Mononuclear cell (primary cell): ENCODE measurements around the gene DAG1. TPM values are rescaled to one million over a fixed set of nuclear protein-coding genes. Genes with fewer than 3 reads are reported as not detected.

ENCODE experiments used
- H3K27me3 ChIP-seq: 2 replicates; pipeline ENCODE4 v1.6.0; 2011; ENCODE audit warnings: low read length, control low read depth; ENCODE audit not compliant: insufficient read depth
- H3K4me1 ChIP-seq: 2 replicates; pipeline ENCODE4 v1.5.1; 2011; ENCODE audit warnings: mild to moderate bottlenecking, low read length, control low read depth; ENCODE audit not compliant: insufficient read depth
- H3K4me3 ChIP-seq: 2 replicates; pipeline ENCODE4 v1.5.1; 2011; ENCODE audit warnings: mild to moderate bottlenecking, low read length, moderate library complexity
- H3K9me3 ChIP-seq: 2 replicates; pipeline ENCODE4 v1.5.1; 2011; ENCODE audit warnings: low read depth, mild to moderate bottlenecking, control low read depth, low read length
- total RNA-seq: library from RNA; depleted of rRNA; stranded (reverse); fragments of >200 nt; gene quantifications from one replicate; pipeline ENCODE4 v1.2.3, GENCODE V29; 2012

Gene DAG1
- total RNA-seq, 1 donor = 9.4 TPM

- Histone ChIP-seq H3K27me3 (peaks cover 41% of the 10 kb centered on the region), H3K4me3 (no peak overlapping the region), H3K9me3 (no peaks in the 10 kb centered on the region), H3K4me1 (peaks cover 20% of the 10 kb centered on the region)
Observed at GRCh38 chr3:49552087-49552486, 82.0 kb downstream of the DAG1 start.

DNA sequence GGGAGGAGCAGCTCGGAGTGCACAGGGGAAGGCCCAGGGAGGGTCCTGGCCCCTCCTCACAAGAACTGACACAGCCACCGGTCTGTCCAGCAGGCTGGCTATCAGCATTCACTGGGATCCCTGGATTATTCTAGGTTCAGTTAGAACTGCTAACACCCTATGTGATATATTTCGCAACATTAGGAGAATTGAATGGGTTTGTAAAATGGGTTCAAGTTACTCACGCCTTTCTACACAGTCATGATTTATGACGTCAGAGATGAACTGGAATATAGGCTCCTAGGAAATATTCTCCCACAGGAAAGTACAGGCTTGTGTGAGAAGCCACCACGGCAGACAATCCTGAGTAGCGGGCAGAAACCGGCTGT, 83.2 kb downstream of the DAG1 start:
- Histone ChIP-seq H3K4me3 (no peak overlapping the region), H3K4me1 (peaks cover 20% of the 10 kb centered on the region), H3K9me3 (no peaks in the 10 kb centered on the region), H3K27me3 (peaks cover 47% of the 10 kb centered on the region)

DNA sequence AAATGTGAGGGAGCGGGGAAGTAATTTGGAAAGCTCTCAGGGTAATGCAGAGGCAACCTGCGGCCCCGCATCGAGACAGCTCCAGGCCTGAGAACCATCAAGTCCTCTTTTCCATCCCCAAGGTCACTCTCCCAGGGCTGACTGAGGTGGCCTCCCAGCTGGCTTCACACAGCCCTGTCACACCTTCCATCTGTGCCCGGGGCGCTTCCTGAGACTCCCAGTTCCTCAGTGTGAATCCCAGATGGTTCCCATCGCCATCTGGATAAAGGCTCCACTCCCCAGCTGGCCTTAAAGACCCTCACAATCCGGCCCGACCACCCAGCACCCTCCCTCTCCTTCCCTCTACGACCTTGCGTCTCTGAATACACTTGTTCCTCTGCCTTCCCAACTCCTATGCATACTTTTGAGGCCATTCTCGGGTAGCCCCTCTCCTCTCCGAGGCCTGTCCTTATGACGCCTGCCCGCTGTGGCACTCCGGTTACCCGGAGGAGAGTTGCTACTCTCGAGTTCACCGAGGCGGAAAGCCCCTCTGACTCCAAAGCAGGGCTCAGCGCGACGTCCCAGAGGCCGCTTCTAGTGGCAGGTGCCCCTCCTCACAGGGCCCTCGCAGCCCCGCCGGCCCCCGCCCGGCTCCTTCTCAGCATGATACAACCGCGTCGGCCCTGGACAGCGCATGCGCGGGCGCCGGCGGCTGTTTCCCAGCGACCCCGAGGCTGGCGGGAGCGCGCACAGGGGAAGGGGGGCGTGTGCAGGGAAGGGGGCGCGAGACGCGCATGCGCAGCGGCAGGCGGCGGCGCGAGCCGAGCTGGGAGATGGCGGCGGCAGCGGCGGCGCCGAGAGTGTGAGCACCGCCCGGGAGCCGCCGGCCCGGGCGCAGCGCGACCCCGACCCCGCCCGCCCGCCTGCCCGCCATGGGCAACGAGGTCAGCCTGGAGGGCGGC, 83.9 kb downstream of the DAG1 start, which contains the start of gene BSN:
Gene BSN (plus strand): TSS at position 786 of the 941 bp plus-strand sequence. CDS start 126 bp downstream, at position 912.
- no peaks in the 10 kb centered on the region for H3K9me3 ChIP-seq
- peaks cover 51% of the 10 kb centered on the region for H3K27me3 ChIP-seq
- peaks cover 20% of the 10 kb centered on the region for H3K4me1 ChIP-seq
- H3K4me3 ChIP-seq = peak within 1 kb of the TSS; percentile 39

DNA sequence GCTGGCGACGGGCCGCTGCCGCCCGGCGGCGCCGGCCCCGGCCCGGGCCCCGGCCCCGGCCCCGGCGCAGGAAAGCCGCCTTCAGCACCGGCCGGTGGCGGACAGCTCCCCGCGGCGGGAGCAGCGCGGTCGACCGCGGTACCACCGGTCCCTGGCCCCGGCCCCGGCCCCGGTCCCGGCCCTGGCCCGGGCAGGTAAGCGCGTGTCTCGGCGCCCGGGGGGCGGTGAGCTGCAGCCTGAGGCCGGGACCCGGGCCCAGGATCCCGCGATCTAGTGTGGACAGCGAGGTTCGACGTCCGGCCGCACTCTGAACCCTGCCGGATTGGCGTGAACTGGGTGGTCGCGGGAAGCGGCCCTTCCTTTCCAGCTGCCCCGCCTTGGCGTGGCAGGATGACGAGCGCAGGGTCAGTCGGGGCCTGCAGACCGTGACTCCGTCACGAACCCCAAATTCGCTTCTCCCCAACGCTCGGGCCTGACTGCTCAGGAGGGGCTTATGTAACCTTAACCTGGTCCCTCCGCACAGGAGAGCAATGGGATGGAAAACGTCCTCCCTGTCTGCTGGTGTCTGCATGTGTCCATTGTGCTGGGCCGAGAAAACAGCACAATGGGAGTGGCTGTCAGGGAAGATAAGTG, 84.7 kb downstream of the DAG1 start:
- Histone ChIP-seq H3K27me3 (peaks cover 53% of the 10 kb centered on the region), H3K9me3 (no peaks in the 10 kb centered on the region), H3K4me1 (peaks cover 20% of the 10 kb centered on the region), H3K4me3 (no peak overlapping the region)

DNA sequence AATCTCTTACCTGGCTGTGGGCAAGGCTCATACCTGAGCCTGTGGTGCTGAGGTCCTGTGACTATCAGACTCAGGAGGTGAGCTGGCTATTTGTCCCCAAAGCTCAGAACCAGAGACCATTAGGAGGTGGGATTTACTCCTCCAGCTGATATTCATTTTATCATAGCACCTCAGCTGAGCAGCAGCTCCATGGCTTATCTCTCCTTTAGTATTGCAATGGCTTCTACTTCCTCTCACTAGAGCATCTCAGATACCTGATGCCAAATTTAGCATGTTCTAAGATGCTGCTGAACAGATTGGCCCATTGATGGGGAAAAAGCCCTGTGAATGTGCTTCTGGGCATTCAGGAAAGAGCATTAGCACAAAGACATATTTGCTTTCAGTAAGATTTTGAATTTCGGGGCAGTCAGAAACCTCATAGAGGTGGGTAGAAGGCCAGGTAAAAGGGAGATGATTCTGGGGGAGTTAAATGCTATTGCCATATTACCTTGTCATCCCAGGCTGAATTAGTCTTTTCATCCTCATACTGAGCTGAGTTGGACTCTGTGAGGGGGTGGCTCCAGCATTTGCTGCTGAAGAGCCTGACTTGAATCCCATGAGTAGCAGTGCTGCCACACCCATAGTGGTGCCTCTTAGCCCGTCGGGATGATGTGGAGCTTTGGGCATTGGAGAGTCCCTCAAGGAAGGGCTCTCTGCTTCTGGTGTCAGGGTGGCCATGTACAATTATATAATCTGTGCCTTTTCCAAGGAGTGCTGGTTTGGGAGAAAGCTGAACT, 86.6 kb downstream of the DAG1 start:
- H3K27me3 ChIP-seq = peaks cover 56% of the 10 kb centered on the region
- peaks cover 20% of the 10 kb centered on the region for H3K4me1 ChIP-seq
- H3K4me3 ChIP-seq = no peak overlapping the region
- no peaks in the 10 kb centered on the region for H3K9me3 ChIP-seq

DNA sequence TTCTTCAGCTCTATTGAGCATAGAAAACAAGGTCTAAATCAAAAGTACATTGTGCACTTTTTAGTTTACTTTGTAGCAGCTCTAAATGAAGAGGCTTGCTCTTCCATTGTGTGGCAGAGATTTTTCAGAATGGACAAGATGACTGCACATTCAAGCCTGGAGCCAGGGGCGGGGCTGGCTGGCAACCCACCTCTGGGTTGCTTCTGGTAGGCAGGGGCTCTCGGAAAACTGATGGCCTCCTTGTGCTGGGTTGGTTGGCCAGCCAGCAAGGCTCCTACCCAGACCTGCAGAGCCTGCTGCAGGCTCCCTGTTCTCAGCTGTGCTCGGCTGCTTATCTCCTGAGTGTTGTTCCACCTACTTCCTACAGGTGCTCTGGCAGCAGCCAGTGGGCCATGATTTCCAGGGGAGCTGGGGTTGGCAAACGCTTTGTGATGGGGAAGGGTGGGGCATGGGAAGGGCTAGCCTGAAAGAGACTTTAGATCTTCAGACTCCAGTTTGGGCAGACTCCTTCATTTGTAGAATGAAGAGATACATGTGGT, 93.0 kb downstream of the DAG1 start:
- H3K27me3 ChIP-seq = peaks cover 11% of the 10 kb centered on the region
- no peak overlapping the region for H3K4me3 ChIP-seq
- no peaks in the 10 kb centered on the region for H3K9me3 ChIP-seq
- no peaks in the 10 kb centered on the region for H3K4me1 ChIP-seq

- H3K9me3 ChIP-seq = no peaks in the 10 kb centered on the region
- H3K27me3 ChIP-seq = peaks cover 5% of the 10 kb centered on the region
- H3K4me3 ChIP-seq = no peak overlapping the region
Observed at GRCh38 chr3:49563766-49564165, 93.7 kb downstream of the DAG1 start.

DNA sequence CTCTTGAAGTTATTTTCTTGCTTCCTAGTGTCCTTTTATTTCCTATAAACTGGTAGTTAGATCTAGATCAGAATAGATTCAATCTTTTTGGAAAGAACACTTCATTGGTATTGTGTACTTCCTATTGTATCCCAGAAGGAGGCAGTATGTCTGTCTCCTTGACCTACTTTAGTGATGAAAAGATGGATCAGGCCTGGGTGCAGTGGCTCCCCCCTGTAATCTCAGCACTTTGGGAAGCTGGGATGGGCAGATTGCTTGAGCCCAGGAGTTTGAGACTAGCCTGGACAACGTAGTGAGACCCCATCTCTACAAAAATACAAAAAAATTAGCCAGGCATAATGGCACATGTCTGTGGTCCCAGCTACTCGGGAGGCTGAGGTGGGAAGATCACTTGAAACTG, 96.2 kb downstream of the DAG1 start:
- no peaks in the 10 kb centered on the region for H3K4me1 ChIP-seq
- H3K27me3 ChIP-seq = no peaks in the 10 kb centered on the region
- no peak overlapping the region for H3K4me3 ChIP-seq
- no peaks in the 10 kb centered on the region for H3K9me3 ChIP-seq

More at GRCh38 chr3:49563766-49564165, 93.7 kb downstream of the DAG1 start:
- H3K4me1 ChIP-seq = no peaks in the 10 kb centered on the region

GRCh38 chr3:49567406-49567805, 97.3 kb downstream of the DAG1 start:
- no peaks in the 10 kb centered on the region for H3K9me3 ChIP-seq
- no peaks in the 10 kb centered on the region for H3K4me1 ChIP-seq
- H3K27me3 ChIP-seq = no peaks in the 10 kb centered on the region
- H3K4me3 ChIP-seq = no peak overlapping the region

- Histone ChIP-seq H3K4me1 (no peaks in the 10 kb centered on the region), H3K4me3 (no peak overlapping the region), H3K27me3 (no peaks in the 10 kb centered on the region), H3K9me3 (no peaks in the 10 kb centered on the region)
Observed at GRCh38 chr3:49568965-49569364, 98.9 kb downstream of the DAG1 start.

DNA sequence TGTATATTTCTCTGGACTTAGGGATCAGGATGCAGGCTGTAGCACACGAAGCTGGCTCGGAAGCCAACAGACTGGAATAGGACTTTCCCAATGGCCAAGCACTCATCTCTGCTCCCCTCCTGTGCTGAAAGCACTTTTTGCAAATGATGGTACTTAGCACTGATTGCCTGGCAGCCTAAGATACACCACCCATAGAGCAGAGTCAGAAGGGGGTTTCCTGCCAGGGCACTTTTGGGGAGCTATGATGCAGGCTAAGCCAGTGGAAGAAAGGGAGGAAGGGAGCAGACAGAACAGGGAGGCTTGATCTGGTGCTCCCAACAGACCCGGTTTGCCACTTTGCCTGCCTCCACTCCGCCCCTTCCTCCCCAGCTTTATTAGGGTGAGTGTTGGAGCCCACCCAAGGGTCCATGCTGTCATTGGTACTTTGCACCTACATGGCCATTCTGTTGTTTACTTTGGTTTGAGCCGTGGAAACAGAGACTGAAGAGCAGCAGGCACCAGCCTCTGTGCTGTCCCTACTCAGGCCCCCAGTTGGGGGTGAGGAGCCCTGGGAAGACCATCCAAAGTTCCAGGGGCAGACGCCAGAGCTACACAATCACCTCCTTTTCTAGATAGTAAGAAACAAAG, 100.1 kb downstream of the DAG1 start:
- Histone ChIP-seq H3K9me3 (no peaks in the 10 kb centered on the region), H3K4me1 (no peaks in the 10 kb centered on the region), H3K27me3 (no peaks in the 10 kb centered on the region), H3K4me3 (no peak overlapping the region)

GRCh38 chr3:49582177-49582576, 112.1 kb downstream of the DAG1 start:
- Histone ChIP-seq H3K9me3 (no peaks in the 10 kb centered on the region), H3K27me3 (no peaks in the 10 kb centered on the region), H3K4me3 (no peak overlapping the region), H3K4me1 (no peaks in the 10 kb centered on the region)
